Panc1 (cell line): ENCODE measurements around the gene PUS1. TPM values are rescaled to one million over a fixed set of nuclear protein-coding genes. Genes with fewer than 3 reads are reported as not detected.

ENCODE experiments used
- ATAC-seq: fragments of 200-7000 bp; cut with Tn5 transposase; 2 replicates; pipeline ENCODE4 v1.9.1; 2020; ENCODE audit warnings: mild to moderate bottlenecking, moderate library complexity
- BruUV-seq: library from RNA; stranded (reverse); fragments of 400-500 nt; replicated peaks from 2 replicates; lab custom pipeline; 2021; lab: Mats Ljungman, UMichigan
- CTCF ChIA-PET: fragments of 300-600 bp; sonication (Branson Sonifier 250); formaldehyde crosslinking; loops from one replicate; lab custom pipeline; 2022; ENCODE audit warnings: antibody characterized with exemption; lab: Charles Lee
- POLR2A ChIA-PET: fragments of 300-600 bp; sonication (Branson Sonifier 250); formaldehyde crosslinking; loops from one replicate; lab custom pipeline; 2022; ENCODE audit warnings: antibody characterized with exemption; lab: Charles Lee
- DNase-seq: peaks from one replicate; pipeline ENCODE4 v3.0.0-alpha.2; 2010; ENCODE audit warnings: low read depth, low spot score
- H3K27ac ChIP-seq: 2 replicates; pipeline ENCODE4 v1.5.1; 2011; ENCODE audit warnings: mild to moderate bottlenecking, low read length, inconsistent platforms
- H3K27me3 ChIP-seq: fragments of 200-500 bp; sonication (Bioruptor generic); 2 replicates; pipeline ENCODE4 v1.6.0; 2014; ENCODE audit warnings: low read length, inconsistent platforms; ENCODE audit not compliant: control insufficient read depth, insufficient read depth
- H3K36me3 ChIP-seq: fragments of 200-500 bp; sonication (Bioruptor generic); 2 replicates; pipeline ENCODE4 v1.5.1; 2014; ENCODE audit warnings: inconsistent platforms, mild to moderate bottlenecking, low read length, moderate library complexity; ENCODE audit not compliant: control insufficient read depth, insufficient read depth
- H3K4me1 ChIP-seq: 2 replicates; pipeline ENCODE4 v1.5.1; 2011; ENCODE audit warnings: inconsistent platforms, mild to moderate bottlenecking, low read length, moderate library complexity; ENCODE audit not compliant: control insufficient read depth, insufficient read depth
- H3K4me3 ChIP-seq, 2 experiments: 2 replicates each; pipeline ENCODE4 v1.5.1; 2011 to 2012; ENCODE audit warnings: low read depth in 2 of 2, low read length in 2 of 2, mild to moderate bottlenecking in 2 of 2, inconsistent platforms in 1 of 2, moderate library complexity in 1 of 2
- H3K9me3 ChIP-seq: fragments of 200-500 bp; sonication (Bioruptor generic); 2 replicates; pipeline ENCODE4 v1.5.1; 2014; ENCODE audit warnings: low read depth, mild to moderate bottlenecking, inconsistent platforms, low read length, moderate library complexity; ENCODE audit not compliant: control insufficient read depth, insufficient read depth
- CTCF ChIP-seq: fragments of 450-650 bp; IDR thresholded peaks from 2 replicates; pipeline ENCODE4 v1.5.1; 2017; ENCODE audit warnings: mild to moderate bottlenecking
- POLR2AphosphoS5 ChIP-seq: IDR thresholded peaks from 2 replicates; pipeline ENCODE4 v1.6.1; 2012; ENCODE audit warnings: mild to moderate bottlenecking, low read depth, low read length, moderate library complexity
- REST ChIP-seq, 2 experiments: IDR thresholded peaks; 2 replicates each; pipeline ENCODE4 v1.6.1; 2011 to 2012; ENCODE audit warnings: low read depth in 2 of 2, control low read depth in 1 of 2, low read length in 1 of 2, mild to moderate bottlenecking in 1 of 2, moderate library complexity in 1 of 2; ENCODE audit not compliant: insufficient read depth in 1 of 2
- SIN3A ChIP-seq: IDR thresholded peaks from 2 replicates; pipeline ENCODE4 v1.6.1; 2012; ENCODE audit warnings: low read depth, mild to moderate bottlenecking, low read length, moderate library complexity, borderline replicate concordance; ENCODE audit not compliant: insufficient read depth
- TCF7L2 ChIP-seq: IDR thresholded peaks from 2 replicates; pipeline ENCODE4 v1.6.1; 2011; ENCODE audit warnings: mild to moderate bottlenecking, low read depth, low read length, inconsistent platforms
- in situ Hi-C: cut with HindIII; loops from 2 replicates; pipeline ENCODE4 v1.10.0; 2016; ENCODE audit warnings: low sequenced_read_pairs, low pct_unique_long_range_greater_than_20kb
- intact Hi-C: fragments of 100-400 bp; cut with micrococcal nuclease; formaldehyde crosslinking; loops from one replicate; pipeline ENCODE4 v1.10.0; 2022; ENCODE audit not compliant: unreplicated experiment
- total RNA-seq: library from RNA; stranded (reverse); gene quantifications from one replicate; pipeline ENCODE4 v1.2.1, GENCODE V29; 2021; ENCODE audit not compliant: unreplicated experiment

Gene PUS1
- total RNA-seq, 1 experiment from 2014 or later: 108 TPM

GRCh38 chr12:131920157-131920508, 8.9 kb upstream of the PUS1 start:
- Histone ChIP-seq H3K4me1 (no peaks in the 10 kb centered on the region), H3K27ac (no peak overlapping the region), H3K9me3 (no peaks in the 10 kb centered on the region), H3K36me3 (no peaks in the 10 kb centered on the region), H3K27me3 (no peaks in the 10 kb centered on the region), H3K4me3 (no peak overlapping the region)
- BruUV-seq: no TSS peak
- intact Hi-C loops: no loop called here
- in situ Hi-C loops: no loop called here
- ATAC-seq: no peak
- CTCF ChIA-PET: no interaction called here
- POLR2A ChIA-PET: no interaction called here
- no peak for TF ChIP-seq REST (IDR thresholded peaks at IDR 0.05; ENCODE audit: insufficient read depth in 1 of 2, low read depth in 2 of 2, low read length in 1 of 2)
- TF ChIP-seq POLR2AphosphoS5: no peak
- TF ChIP-seq CTCF: no peak
- no peak for TF ChIP-seq SIN3A
- TF ChIP-seq TCF7L2: no peak
- no peak for DNase-seq

GRCh38 chr12:131920902-131921840, 7.9 kb upstream of the PUS1 start:
- H3K36me3 ChIP-seq: no peaks in the 10 kb centered on the region
- H3K27me3 ChIP-seq: no peaks in the 10 kb centered on the region
- no peak overlapping the region for H3K27ac ChIP-seq
- in situ Hi-C loops (no loop called here), intact Hi-C loops (no loop called here)
- ChIA-PET POLR2A (no interaction called here), CTCF (no interaction called here)
- H3K4me3 ChIP-seq: no peak overlapping the region
- H3K9me3 ChIP-seq: no peaks in the 10 kb centered on the region
- no TSS peak for BruUV-seq
- ATAC-seq (no peak), DNase-seq (no peak)
- no peaks in the 10 kb centered on the region for H3K4me1 ChIP-seq
- TF ChIP-seq SIN3A (no peak), REST (IDR thresholded peaks at IDR 0.05; ENCODE audit: insufficient read depth in 1 of 2, low read depth in 2 of 2, low read length in 1 of 2) (no peak), TCF7L2 (no peak), CTCF (no peak), POLR2AphosphoS5 (no peak)
